GM21529 (cell line): ENCODE data around the gene CYP27A1.

Experiments
- ATAC-seq: cut with Tn5 transposase; IDR thresholded peaks from one replicate; pipeline ENCODE4 v1.9.1; 2021; ENCODE audit not compliant: unreplicated experiment

CYP27A1 gene

DNA sequence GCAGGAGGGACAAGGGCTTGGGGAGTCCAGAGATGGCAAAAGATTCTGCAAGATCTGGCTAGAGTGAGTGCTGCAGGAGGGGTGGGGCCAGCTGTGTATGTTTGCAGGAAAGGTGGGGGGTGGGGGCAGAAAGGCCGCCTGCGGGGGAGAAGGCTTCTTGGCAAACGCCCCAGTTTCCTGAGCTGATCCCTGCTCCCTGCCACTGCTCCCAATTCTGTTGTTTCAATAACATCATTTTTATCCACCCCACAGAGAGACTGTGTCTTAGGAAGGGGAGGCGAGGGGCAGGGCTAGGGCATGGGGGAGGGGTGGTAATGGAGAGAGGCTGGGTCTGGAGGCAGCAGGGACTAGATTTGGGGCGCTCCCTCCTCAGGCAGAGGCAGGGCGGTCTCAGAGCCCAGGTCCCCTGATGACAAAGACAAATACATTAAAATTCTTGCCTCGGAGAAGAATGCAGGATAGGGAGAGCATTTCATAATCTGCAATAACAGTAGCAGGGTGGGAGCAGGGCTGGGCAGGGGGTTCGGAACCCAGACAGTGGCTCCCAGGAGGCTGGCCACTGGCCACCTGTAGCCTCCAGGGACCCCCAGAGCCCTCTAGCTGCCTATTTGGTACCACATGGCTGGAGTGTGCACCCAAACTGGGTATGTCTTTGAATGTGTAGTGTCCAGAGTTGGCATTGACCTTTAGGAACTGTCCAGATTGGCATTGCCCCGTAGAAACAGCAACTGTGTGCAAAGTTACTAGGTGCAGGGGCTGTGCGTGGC, 75.6 kb downstream of the CYP27A1 start:
- no peak for ATAC-seq

DNA sequence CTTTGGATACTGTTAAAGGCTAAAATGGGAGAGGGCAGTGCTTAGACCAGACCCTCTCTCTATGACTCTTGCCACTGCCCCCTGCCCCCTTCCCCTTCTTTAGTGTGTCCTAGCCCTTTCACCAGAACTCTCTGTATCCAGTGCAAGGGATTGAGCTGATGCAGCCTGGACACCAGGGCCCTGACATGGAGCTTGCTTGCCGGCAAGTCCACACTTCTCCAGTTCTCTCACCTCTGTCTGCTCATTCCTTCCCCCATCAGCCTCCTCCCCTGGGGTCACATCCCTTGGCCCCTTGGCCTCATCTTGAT, 76.1 kb downstream of the CYP27A1 start:
- no peak for ATAC-seq

DNA sequence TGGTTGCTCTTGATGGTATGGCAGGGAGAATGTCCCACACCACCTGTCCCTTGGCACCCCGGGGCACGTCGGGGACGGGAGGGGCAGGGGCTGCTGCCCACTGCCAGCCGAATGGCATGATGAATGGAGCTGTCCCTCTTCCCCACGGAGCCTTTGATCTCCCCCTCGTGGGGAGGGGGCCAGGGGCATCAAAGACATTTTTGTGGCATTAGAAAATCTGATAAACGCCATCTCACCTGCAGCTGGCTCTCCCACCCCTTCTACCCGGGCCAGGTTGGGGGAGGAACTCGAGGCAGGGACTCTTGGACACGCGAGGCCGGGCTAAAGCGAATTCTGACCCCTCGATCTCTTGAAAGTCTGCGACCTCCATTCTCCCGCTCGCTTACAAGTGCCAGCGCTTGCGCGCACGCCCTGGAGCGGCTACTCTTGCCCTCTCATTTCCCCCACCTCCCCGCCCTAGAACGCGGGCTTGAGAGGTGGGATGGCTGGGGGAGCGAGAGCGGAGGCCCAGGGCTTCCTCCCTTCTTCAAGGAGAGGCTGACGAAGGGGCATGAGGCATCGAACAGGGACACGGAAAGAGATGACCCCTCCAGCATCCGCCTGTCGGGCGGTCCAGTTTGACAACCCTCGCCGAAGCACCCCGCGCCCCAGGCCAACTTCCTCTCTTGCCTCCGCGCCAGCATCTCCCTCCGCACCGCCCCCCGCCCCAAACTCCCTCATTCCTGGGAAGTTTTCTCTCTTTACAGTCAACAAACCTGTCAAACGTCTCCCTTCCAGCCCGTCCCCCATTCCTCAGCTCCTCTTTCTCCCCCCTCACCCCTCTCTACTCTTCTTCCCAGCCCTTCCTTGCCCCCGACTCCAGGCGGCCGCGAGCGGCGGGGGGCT, 77.0 kb downstream of the CYP27A1 start:
- no peak for ATAC-seq

DNA sequence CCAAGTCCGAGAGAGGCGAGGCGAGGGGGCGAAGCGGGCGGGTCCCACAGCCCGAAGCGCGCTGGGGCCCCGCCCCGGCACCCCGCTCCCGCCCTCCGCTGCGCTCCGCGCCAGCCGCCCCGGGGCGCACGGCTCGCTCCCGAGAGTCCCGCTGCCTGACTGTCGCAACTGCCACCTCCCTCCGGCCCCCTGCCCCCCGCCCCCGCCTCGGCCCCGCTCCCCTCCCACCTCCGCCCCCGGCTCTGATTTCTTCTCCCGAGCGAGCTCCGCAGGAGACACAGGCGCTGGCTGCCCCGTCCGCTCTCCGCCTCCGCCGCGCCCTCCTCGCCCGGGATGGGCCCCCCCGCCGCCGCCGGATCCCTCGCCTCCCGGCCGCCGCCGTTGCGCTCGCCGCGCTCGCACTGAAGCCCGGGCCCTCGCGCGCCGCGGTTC, 77.6 kb downstream of the CYP27A1 start, which contains the start of gene WNT6:
TSS of gene WNT6 (plus strand) at position 250 of the 432 bp plus-strand sequence. CDS start 233 bp downstream, outside the sequence.
- ATAC-seq, result no peak

DNA sequence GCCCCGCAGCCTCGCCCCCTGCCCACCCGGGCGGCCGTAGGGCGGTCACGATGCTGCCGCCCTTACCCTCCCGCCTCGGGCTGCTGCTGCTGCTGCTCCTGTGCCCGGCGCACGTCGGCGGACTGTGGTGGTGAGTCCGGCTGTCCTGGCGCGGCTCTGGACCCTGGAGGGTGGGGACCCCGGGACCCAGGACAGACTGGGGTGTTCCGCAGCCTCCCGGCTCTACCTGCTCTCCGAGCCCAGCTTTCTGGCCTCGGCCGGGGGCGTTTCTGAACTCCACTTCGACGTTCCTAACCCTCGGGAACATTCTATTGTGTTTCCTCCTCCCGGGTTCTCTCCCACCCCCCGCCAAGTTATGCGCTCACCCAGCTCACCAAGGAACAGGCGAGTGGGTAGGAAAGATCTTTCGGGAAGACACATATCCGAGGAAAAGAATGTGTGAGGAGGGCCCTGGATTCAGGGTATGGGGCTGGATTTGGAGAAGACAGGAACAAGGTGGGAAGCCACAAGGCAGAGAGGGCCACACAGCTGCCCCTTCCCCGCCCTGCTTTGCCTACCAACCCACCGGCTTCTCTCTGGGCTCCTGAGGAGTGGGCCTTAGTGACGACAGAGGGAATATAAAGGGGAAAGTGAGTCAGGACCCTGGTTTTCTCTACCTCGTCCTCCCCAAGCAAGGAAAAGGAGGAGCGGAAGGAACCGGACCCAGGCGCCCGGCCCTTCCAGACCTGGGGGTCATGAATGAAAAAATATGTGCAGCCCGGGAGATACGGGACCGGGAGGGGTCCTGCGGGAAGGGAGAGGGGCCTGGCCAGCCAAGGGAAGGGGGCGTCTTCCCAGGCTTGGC, 78.3 kb downstream of the CYP27A1 start:
- no peak for ATAC-seq

DNA sequence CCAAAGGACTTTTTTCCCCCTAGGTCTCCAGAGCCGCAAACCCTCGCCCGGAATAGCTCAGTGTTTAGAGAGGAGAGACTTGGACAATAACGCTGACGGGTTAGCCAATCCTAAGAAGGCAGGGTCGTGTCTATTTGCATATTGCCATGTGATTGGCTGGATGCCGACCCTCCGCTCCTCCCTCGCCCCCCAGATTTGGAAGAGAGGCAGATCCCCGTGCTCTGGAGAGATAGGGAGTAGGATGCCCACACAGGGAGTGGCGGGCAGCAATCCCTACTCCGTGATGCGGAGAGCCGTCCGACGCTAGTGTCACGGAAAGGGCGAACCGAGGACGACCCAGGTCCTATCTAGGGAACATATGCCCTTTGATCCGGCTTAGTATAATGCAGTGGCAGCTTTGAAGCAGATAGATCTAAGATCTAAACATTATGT, 79.0 kb downstream of the CYP27A1 start:
- no peak for ATAC-seq

DNA sequence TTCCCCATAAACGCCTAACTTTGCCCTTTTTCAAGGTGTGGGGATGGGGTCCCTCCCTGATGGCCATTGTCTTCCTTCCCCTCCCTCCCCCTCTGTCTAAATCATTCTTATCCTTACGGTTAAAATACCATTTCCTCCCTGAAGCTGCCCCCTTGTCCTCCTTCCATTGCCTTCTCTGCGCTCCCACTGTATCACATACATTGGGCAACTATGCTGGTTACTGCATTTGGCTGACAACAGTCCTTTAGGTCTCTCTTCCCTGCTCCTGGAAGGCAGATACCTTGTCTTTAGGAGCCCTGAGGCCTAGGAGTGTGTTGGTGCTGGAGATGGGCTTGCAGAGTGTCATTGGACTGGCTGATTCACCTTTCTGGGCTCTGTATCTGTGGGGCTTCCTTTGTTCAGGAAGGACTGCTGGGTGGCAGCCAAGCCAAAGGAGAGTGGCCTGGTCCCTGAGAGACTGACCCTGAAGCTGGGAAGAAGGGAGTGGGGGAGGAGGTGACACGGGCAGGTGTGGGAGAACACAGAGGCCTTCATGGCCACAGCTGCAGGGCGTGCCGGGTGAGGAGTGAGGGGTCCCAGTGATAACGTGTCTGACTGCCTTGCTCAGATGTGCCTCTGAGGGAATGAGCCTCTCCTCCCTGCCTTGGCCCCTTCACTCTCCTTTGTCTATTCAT, 79.8 kb downstream of the CYP27A1 start:
- no peak for ATAC-seq

DNA sequence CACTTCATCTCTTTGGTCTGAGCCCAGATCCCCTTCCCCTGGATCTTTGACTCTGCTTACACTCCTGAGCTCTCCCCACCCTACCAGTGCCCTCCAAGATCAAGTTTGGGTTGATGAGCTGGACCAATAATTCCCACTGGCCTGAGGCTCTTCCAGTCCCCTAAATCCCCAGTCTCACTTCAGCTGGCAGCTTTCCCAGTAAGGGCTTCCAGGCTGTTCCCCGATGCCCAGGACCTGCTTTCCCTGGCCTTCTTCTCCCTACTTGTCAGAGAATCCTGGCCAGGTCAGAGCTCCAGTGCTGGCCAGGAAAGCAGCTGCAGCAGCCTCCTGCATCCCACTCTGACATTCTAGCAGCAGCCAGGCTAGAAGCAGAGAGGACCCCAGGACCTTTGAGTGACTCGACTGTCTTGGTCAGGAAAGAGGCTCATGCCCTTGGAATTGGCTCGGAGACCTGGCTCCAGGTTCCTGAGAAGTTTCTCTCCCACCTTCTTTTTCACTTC, 81.1 kb downstream of the CYP27A1 start:
- no peak for ATAC-seq
